NCI-H748 (cell line): ENCODE data around the gene TMEM204.

ENCODE experiments used
- DNase-seq: peaks from one replicate; lab custom pipeline; 2025; ENCODE audit not compliant: unreplicated experiment; lab: John Stamatoyannopoulos, UW

Gene TMEM204

GRCh38 chr16:1537763-1538289 lies 4.4 kb downstream of the TMEM204 start:
- DNase-seq, result no peak

DNA sequence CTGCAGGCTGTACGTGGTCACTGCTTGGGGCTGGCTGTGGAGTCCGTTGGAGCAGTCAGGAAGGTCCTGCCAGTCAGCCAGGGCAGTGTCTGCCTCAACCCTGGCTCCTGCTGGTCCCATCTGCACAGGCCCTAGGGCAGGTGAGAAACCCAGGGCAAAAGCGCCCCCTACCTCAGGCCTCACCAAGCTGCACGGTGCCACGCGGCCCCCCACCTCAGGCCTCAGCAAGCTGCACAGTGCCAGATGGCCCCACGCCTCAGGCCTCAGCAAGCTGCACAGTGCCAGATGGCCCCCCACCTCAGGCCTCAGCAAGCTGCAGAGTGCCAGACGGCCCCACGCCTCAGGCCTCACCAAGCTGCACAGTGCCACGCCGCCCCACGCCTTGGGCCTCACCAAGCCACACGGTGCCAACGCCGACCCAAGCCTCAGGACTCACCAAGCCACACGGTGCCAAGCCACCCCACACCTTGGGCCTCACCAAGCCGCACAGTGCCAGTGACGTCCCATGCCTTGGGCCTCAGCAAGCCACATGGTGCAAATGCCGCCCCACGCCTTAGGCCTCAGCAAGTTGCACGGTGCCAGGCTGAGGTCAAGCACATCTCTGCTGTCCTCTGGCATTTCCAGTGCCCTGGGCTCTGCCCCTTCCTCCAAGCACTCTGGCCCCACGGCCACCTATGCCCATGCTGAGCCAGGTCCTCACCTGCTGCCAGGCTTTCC lies 5.5 kb downstream of the TMEM204 start:
- DNase-seq, result no peak

- no peak for DNase-seq
These were observed 6.5 kb downstream of the TMEM204 start for GRCh38 chr16:1539720-1540555.

GRCh38 chr16:1540556-1540855 lies 7.0 kb downstream of the TMEM204 start:
- no peak for DNase-seq

DNA sequence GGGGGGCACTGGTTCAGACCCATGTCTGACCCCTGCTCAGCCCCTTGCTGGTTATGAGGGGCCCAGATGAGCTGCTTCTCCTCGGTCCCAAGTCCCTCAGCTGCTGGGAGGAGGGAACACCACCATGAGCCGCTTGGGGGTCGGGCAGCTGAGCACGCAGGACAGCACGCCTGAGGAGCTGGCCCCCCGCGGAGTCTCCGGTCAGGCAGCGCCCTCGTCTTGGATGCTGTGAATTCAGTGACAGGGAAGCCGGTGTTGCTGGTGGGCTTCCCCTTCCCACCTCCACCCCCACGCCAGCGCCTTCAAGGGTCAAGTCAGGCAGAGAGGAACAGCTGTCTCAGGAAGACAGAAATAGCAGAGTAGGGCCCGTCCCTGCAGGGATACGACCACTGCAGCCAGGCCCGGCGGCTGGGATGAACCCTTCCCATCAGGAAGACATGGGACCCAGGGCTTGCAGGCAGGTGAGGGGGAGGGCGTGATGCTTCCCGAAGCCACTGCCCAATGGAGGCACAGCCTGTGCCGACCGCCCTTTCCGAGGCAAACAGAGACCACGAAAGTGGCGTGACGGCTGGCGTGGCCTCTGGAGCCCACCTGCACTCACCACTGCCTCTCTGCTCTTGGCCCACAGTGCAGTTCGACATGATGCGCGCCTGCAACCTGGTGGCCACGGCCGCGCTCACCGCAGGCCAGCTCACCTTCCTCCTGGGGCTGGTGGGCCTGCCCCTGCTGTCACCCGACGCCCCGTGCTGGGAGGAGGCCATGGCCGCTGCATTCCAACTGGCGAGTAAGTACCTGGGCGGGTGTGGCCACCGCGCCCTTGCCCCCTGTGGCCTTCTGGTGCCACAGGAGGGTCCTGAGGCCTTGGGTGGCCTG lies 8.1 kb downstream of the TMEM204 start:
- no peak for DNase-seq

DNA sequence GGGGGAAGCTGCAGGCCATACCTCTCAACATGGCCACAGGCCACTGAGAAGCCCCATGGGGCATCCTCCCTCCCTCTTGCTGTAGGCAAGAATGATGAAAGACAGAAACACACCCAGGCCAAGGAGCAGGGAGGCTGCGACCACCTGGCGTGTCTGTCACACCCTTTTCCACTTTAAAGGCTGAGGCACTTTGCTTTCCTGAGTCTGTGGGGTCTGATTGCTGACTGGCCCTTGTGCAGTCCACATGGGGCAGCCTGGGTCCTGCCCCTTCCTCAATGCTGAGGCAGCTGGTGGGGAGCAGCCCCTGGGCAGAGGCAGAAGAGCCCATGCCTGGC lies 8.7 kb downstream of the TMEM204 start:
- no peak for DNase-seq

- DNase-seq, result no peak
These were observed 9.1 kb downstream of the TMEM204 start for GRCh38 chr16:1542533-1542932.

GRCh38 chr16:1543085-1543896 lies 9.8 kb downstream of the TMEM204 start:
- no peak for DNase-seq

DNA sequence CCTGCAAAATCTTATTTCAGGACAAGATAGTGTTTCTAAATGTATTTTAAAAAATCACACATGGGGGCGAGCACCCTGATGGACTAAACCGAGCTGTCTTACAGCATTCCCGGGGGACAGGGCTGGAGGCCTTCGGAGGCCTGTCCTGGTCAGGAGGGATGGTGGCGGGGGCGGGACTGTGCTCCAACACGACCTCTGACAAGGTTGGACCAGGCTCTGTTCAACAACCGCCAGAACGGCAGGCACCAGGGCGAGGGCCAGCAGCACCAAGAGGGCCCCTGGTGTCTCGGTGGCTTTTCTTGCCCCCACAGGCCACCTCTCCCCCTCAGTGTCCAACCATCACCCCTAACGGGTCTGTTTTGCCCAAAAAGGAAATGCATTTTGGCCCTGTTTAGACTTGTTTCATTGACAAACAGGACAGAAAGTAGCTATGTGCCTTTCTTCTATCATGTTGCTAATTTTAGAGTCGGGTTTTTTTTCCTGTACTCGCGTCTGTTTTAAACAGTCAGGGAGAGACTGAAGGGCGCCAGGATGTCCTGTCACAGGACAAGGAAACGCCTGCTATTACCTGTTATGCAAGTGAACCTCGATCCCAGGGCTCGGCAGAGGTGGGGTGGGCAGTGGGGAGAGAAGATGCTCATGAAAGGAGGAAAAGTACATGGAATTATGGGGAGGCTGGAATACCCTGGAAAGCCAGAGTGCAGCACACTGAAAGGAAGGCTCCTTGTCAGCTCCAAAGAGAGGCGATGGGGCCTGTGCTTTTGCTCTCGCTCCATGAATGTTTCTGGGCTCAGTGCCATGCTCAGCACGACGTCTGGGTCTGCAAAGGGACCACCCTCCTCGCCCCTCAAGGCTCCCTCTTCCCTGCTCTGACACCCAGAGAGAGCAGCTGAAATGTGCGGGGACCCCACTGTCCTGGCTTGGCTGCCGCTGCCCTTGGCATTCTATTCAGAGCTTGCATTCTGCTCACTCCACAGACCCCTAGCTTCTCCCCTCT lies 11.9 kb downstream of the TMEM204 start:
- no peak for DNase-seq

DNA sequence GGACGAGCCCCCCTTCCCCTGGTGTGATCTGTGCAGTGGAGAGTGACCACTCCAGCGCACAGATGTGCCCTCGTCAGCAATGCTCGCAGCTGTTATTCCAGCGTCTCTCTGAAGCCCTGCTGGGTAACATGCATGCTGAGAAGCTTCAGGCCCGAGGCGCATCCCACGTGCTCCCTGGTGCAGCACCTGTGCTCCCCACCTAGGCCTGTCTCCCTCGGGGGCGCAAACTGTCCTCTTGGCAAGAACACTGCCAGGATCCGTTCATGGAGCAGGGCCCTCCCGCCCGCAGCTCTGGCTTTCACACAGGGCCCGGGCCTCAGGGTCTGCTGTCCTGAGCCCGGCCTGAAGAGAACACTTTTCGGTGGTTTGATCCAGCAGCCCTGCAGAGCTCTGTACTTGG lies 13.0 kb downstream of the TMEM204 start:
- no peak for DNase-seq

DNA sequence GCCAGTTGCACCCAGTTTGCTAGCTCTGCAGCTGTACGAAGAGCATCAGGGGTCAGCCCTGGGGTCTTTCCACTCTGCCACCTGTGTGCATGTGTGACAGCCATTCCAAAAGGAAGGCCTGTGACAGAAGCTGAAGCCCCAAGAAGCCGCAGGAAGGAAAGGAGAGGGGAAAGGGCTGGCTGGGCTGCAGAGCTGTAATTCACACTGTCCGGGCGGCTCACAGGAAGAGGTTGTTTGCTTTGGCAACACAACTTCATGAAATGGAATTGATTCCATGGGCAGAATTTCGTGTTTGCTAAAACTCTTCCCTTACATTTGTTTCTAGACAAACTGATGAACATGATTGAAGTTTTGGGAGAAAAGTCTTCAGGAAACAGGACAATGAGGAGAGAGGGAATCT lies 14.8 kb downstream of the TMEM204 start:
- DNase-seq, result no peak

DNA sequence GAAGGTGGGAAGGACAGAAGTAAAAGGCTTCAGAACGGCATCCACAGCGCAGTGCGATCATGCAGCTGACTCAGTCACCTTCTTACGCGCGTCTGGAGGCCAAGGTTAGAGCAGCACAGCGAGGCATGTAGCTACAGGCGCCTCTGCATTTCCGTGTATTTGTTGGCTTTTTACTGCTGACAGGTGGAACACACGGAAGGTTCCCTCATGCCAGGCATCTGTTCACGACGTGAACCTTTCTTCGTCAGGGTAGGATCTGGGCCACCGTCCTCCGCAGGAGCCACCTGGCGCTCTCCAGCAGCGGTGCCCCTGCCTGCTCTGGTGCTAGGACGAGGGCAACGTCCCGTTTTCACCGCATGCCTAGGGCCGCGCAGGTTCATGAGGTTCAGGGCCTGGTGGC lies 15.3 kb downstream of the TMEM204 start:
- no peak for DNase-seq

GRCh38 chr16:1550069-1550468 lies 16.6 kb downstream of the TMEM204 start:
- no peak for DNase-seq

- DNase-seq, result no peak
These were observed 17.2 kb downstream of the TMEM204 start for GRCh38 chr16:1550696-1551095.

GRCh38 chr16:1551166-1551565 lies 17.7 kb downstream of the TMEM204 start:
- DNase-seq, result no peak

DNA sequence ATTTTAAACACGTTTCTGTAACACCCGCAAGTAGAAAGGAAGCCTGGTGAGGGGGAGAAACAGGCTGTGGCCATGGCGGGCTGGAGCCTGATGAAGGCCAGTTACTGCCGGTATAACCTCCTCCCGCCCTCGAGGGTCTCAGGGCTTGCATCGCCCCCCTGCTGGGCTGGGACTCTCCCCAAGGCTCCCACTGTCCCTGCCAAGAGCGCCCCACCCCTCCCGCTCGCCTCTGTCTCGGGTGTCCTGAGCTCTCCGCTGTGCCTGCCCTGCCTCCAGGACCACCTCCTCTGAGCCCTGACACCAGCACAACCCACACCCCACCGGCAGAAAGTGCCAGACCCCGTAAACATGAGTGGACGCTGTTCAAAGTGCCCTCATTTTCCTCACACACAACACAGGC lies 18.7 kb downstream of the TMEM204 start:
- DNase-seq, result no peak

DNA sequence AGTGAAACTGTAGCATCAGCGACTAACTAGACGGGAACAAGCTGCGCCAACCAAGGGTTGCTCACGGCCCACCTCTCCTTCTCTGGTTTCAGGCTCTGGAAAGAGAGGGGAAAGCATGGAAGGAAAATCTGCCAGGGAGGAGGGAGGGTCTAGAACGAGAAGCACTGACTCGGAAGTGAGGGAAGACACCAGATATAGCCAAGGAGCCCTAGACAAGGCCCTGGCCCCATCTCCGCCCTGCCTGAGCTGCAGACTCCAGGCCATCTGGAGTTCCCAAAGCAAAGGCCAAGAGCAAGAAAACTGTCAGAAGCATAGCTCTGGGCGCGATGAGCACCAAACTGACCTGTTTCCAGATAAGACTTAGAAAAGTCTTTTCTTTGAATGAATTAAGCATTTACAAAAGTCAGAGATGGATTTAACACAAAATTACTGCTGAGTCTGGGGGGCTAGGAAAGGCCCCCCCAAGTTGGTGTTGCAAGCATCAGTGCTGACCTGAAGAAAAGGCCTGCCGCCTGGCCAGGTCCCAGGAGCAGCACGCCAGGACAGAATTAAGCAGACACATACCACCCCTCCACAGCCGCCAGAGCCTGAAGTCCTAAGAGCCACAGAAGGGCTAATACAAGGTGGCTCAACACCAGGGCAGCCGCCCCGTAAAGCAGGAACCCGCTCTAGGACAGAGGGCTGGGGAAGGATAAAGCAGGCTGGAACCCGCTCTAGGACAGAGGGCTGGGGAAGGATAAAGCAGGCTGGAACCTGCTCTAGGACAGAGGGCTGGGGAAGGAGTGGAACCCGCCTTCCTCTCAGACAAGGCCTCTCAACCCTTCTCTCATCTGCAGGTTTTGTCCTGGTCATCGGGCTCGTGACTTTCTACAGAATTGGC lies 20.7 kb downstream of the TMEM204 start:
- no peak for DNase-seq

- no peak for DNase-seq
These were observed 21.5 kb downstream of the TMEM204 start for GRCh38 chr16:1554826-1555445.
